ENCODE data around the gene ATP11B.

Gene ATP11B

GRCh38 chr3:182910936-182911781, 117.9 kb downstream of the ATP11B start:
- DNase-seq (ENCODE audit: low spot score): no peak

- DNase-seq (ENCODE audit: low spot score): no peak
Observed at GRCh38 chr3:182911782-182912111, 118.4 kb downstream of the ATP11B start.

- no peak for DNase-seq (ENCODE audit: low spot score)
Observed at GRCh38 chr3:182912474-182912873, 119.2 kb downstream of the ATP11B start.

GRCh38 chr3:182913889-182914288, 120.6 kb downstream of the ATP11B start:
- DNase-seq (ENCODE audit: low spot score): no peak

GRCh38 chr3:182914341-182914740, 121.0 kb downstream of the ATP11B start:
- no peak for DNase-seq (ENCODE audit: low spot score)

- DNase-seq (ENCODE audit: low spot score): no peak
Observed at GRCh38 chr3:182917134-182917533, 123.8 kb downstream of the ATP11B start.

- no peak for DNase-seq (ENCODE audit: low spot score)
Observed at GRCh38 chr3:182919866-182920357, 126.6 kb downstream of the ATP11B start.

GRCh38 chr3:182920515-182921084, 127.3 kb downstream of the ATP11B start:
- DNase-seq (ENCODE audit: low spot score): no peak

GRCh38 chr3:182921665-182922355, 128.5 kb downstream of the ATP11B start:
- DNase-seq (ENCODE audit: low spot score): no peak

- no peak for DNase-seq (ENCODE audit: low spot score)
Observed at GRCh38 chr3:182925330-182925943, 132.1 kb downstream of the ATP11B start.

GRCh38 chr3:182925944-182926337, 132.6 kb downstream of the ATP11B start:
- no peak for DNase-seq (ENCODE audit: low spot score)

GRCh38 chr3:182935803-182936202, 142.5 kb downstream of the ATP11B start:
- no peak for DNase-seq (ENCODE audit: low spot score)

- DNase-seq (ENCODE audit: low spot score): no peak
Observed at GRCh38 chr3:182936239-182936917, 143.1 kb downstream of the ATP11B start.

- DNase-seq (ENCODE audit: low spot score): no peak
Observed at GRCh38 chr3:182936918-182937285, 143.6 kb downstream of the ATP11B start.

- no peak for DNase-seq (ENCODE audit: low spot score)
Observed at GRCh38 chr3:182937293-182938051, 144.2 kb downstream of the ATP11B start.

- DNase-seq (ENCODE audit: low spot score): no peak
Observed at GRCh38 chr3:182940266-182940808, 147.0 kb downstream of the ATP11B start.

GRCh38 chr3:182941719-182942118, 148.4 kb downstream of the ATP11B start:
- no peak for DNase-seq (ENCODE audit: low spot score)

GRCh38 chr3:182947888-182948287, 154.6 kb downstream of the ATP11B start:
- DNase-seq (ENCODE audit: low spot score): no peak

GRCh38 chr3:182948305-182948704, 155.0 kb downstream of the ATP11B start:
- no peak for DNase-seq (ENCODE audit: low spot score)

GRCh38 chr3:182949688-182950087, 156.4 kb downstream of the ATP11B start:
- DNase-seq (ENCODE audit: low spot score): no peak
